Calu3 (cell line): ENCODE data around the gene NEB. TPM values are rescaled to one million over a fixed set of nuclear protein-coding genes. Genes with fewer than 3 reads are reported as not detected.

Source experiments
- BruUV-seq: library from RNA; stranded (reverse); fragments of 400-500 nt; replicated peaks from 2 replicates; lab custom pipeline; 2021; lab: Mats Ljungman, UMichigan
- CTCF ChIA-PET: fragments of 300-600 bp; sonication (Branson Sonifier 250); formaldehyde crosslinking; loops from one replicate; lab custom pipeline; 2022; ENCODE audit warnings: antibody characterized with exemption; lab: Charles Lee
- DNase-seq: peaks from one replicate; pipeline ENCODE4 v3.0.0; 2022
- H3K27ac Mint-ChIP-seq: one replicate; pipeline ENCODE4 v1.8.0; 2022; ENCODE audit warnings: mixed read lengths; ENCODE audit not compliant: unreplicated experiment
- H3K27me3 Mint-ChIP-seq: one replicate; pipeline ENCODE4 v1.8.0; 2022; ENCODE audit warnings: mixed read lengths; ENCODE audit not compliant: unreplicated experiment
- H3K36me3 Mint-ChIP-seq: one replicate; pipeline ENCODE4 v1.8.0; 2022; ENCODE audit warnings: mild to moderate bottlenecking, moderate library complexity, mixed read lengths; ENCODE audit not compliant: insufficient read depth, unreplicated experiment
- H3K4me1 Mint-ChIP-seq: one replicate; pipeline ENCODE4 v1.8.0; 2022; ENCODE audit warnings: mild to moderate bottlenecking, low read depth, mixed read lengths; ENCODE audit not compliant: unreplicated experiment
- H3K4me3 Mint-ChIP-seq: one replicate; pipeline ENCODE4 v1.8.0; 2022; ENCODE audit warnings: mild to moderate bottlenecking, low read depth, moderate library complexity, mixed read lengths; ENCODE audit not compliant: unreplicated experiment
- H3K9me3 Mint-ChIP-seq: one replicate; pipeline ENCODE4 v1.8.0; 2022; ENCODE audit warnings: low read depth, mixed read lengths; ENCODE audit not compliant: unreplicated experiment
- CTCF ChIP-seq: fragments of 200-600 bp; IDR thresholded peaks from one replicate; pipeline ENCODE4 v1.8.0; 2022; ENCODE audit warnings: antibody characterized with exemption; ENCODE audit not compliant: unreplicated experiment
- intact Hi-C: fragments of 100-400 bp; cut with micrococcal nuclease; formaldehyde crosslinking; loops from one replicate; pipeline ENCODE4 v1.10.0; 2022; ENCODE audit not compliant: unreplicated experiment
- total RNA-seq: library from RNA; stranded (reverse); gene quantifications from 2 replicates; pipeline ENCODE4 v1.2.3, GENCODE V29; 2022

The NEB gene
- total RNA-seq, 1 experiment from 2014 or later, result 27.5 TPM

GRCh38 chr2:151638990-151639389 is 95.3 kb downstream of the NEB start:
- TF ChIP-seq CTCF, result no peak
- CTCF ChIA-PET, result interaction anchor here (1.0 kb wide), 1 partner anchor 16 kb away, joined by 3 read pairs; no protein-coding TSS in a partner anchor
- H3K27ac Mint-ChIP-seq, result no peak overlapping the region
- intact Hi-C loops, result no loop called here
- no peak overlapping the region for H3K4me3 Mint-ChIP-seq
- DNase-seq, result no peak
- H3K9me3 Mint-ChIP-seq, result no peaks in the 10 kb centered on the region
- H3K4me1 Mint-ChIP-seq, result peaks cover 21% of the 10 kb centered on the region
- H3K27me3 Mint-ChIP-seq, result no peaks in the 10 kb centered on the region
- no TSS peak for BruUV-seq
- H3K36me3 Mint-ChIP-seq, result no peaks in the 10 kb centered on the region

GRCh38 chr2:151638191-151638933 is 95.9 kb downstream of the NEB start:
- no peaks in the 10 kb centered on the region for H3K36me3 Mint-ChIP-seq
- H3K4me1 Mint-ChIP-seq, result peaks cover 26% of the 10 kb centered on the region
- peak overlapping the region; percentile 32 for H3K4me3 Mint-ChIP-seq
- intact Hi-C loops, result no loop called here
- no peak for TF ChIP-seq CTCF
- DNase-seq, result peak; percentile 36
- no peaks in the 10 kb centered on the region for H3K9me3 Mint-ChIP-seq
- no peaks in the 10 kb centered on the region for H3K27me3 Mint-ChIP-seq
- no peak overlapping the region for H3K27ac Mint-ChIP-seq
- BruUV-seq, result no TSS peak
- CTCF ChIA-PET, result interaction anchor here (0.6 to 1.0 kb wide), 2 partner anchors 16 to 360 kb away, joined by 3 to 4 read pairs; no protein-coding TSS in a partner anchor

- no TSS peak for BruUV-seq
- H3K4me3 Mint-ChIP-seq, result no peak overlapping the region
- H3K27me3 Mint-ChIP-seq, result no peaks in the 10 kb centered on the region
- H3K9me3 Mint-ChIP-seq, result no peaks in the 10 kb centered on the region
- intact Hi-C loops, result no loop called here
- DNase-seq, result no peak
- H3K36me3 Mint-ChIP-seq, result no peaks in the 10 kb centered on the region
- CTCF ChIA-PET, result no interaction called here
- H3K27ac Mint-ChIP-seq, result no peak overlapping the region
- H3K4me1 Mint-ChIP-seq, result peaks cover 26% of the 10 kb centered on the region
- no peak for TF ChIP-seq CTCF
Measured at GRCh38 chr2:151637271-151637781, 97.0 kb downstream of the NEB start.

- CTCF ChIA-PET, result interaction anchor here (0.6 to 0.7 kb wide), 2 partner anchors 374 to 702 kb away, joined by 3 to 5 read pairs; no protein-coding TSS in a partner anchor
- Mint-ChIP-seq H3K4me3 (no peak overlapping the region), H3K27me3 (no peaks in the 10 kb centered on the region), H3K4me1 (peaks cover 39% of the 10 kb centered on the region), H3K36me3 (no peaks in the 10 kb centered on the region), H3K27ac (no peak overlapping the region), H3K9me3 (no peaks in the 10 kb centered on the region)
- no peak for TF ChIP-seq CTCF
- intact Hi-C loops, result no loop called here
- BruUV-seq, result no TSS peak
- DNase-seq, result no peak
Measured at GRCh38 chr2:151634736-151635467, 99.4 kb downstream of the NEB start.
